ENCODE data around the gene LEKR1.
"Not testable (repeated sequence)": the region's sequence is repeated elsewhere in the genome, so short reads cannot be mapped to it uniquely, and the experiment has no call there.

Gene LEKR1

GRCh38 chr3:156902916-156903315, 76.8 kb downstream of the LEKR1 start:
- DNase-seq (ENCODE audit: low spot score) = no peak

DNA sequence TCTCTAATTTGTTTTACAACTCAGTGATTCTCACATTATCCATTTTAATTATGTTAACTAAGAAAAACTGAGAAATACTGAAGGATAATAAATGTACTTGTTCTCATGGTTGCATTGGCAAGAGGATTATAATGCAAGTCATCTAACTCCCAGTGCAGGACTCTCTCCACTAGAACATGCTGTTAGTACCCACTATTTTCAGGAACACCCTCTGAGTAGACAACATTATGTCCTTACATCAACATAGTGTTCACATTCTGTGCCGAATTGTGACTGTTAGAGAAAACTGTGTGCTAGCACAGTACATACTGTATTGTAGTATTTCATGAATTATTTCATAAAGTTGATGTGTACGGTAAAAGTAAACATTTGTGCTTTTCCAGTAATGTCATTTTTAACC, 80.1 kb downstream of the LEKR1 start:
- no peak for DNase-seq (ENCODE audit: low spot score)

DNA sequence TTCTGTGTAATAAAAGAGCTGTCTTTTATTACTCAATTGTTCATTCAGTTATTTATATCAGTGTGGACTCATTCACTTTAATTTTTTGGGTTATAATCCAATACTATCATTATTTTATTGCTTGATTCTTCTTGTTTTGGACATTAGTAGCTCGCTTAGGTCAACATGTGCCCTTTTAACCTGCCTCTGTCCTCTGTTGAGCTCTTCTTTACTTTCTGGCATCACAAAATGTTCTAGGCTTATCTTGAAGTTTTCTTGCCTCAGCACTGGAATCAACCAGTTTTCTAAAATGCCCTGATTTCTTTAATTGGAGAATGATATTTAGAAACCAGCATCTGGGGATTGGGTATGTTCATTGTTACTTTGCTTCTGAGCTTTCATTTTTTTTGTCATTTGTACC, 82.2 kb downstream of the LEKR1 start:
- no peak for DNase-seq (ENCODE audit: low spot score)

DNA sequence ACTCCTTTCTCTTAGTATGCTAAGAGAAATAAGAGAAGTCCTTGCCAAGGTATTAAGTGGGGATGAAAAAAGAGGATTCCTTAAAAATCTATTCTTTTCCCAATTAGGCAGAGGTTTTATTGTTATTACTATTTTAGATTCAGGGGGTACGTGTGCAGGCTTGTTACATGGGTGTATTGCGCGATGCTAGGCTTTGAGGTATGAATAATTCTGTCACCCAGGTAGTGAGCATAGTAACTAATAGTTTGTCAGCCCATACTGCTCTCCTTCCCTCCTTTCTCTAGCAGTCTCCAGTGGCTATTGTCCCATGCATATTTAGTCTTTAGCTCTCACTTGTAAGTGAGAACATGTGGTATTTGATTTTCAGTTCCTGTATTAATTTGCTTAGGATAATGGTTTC, 83.9 kb downstream of the LEKR1 start:
- DNase-seq (ENCODE audit: low spot score) = no peak

GRCh38 chr3:156910831-156911230, 84.7 kb downstream of the LEKR1 start:
- DNase-seq (ENCODE audit: low spot score) = not testable (repeated sequence)

DNA sequence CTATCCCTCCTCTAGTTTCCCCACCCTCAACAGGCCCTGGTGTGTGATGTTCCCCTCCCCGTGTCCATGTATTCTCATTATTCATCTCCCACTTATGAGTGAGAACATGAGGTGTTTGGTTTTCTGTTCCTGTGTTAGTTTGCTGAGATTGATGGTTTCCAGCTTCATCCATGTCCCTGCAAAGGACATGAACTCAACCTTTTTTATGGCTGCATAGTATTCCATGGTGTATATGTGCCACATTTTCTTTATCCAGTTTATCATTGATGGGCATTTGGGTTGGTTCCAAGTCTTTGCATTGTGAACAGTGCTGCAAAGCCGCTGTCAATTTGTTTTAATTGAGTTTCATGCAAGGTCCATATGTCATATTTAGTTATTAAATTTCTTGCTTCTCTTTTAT, 88.1 kb downstream of the LEKR1 start:
- DNase-seq (ENCODE audit: low spot score) = not testable (repeated sequence)

- no peak for DNase-seq (ENCODE audit: low spot score)
Observed at GRCh38 chr3:156915372-156915771, 89.2 kb downstream of the LEKR1 start.

- no peak for DNase-seq (ENCODE audit: low spot score)
Observed at GRCh38 chr3:156918746-156919145, 92.6 kb downstream of the LEKR1 start.

DNA sequence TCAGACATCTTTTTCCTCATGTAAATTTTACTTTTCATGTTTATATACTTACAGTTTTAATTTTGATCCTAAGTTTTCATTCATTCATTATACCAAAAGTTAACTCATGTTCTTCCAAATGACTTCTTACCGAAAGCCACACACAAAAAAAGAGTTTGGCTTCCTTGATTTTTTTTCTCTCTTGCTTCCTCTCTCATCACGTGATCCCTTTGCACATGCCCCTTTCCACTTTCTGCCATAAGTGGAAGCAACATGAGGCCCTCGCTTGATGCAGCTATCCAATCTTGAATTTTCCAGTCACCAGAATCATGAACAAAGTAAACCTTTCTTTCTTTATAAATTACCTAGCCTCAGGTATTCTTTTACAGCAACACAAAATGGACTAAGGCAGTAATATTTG, 93.7 kb downstream of the LEKR1 start:
- DNase-seq (ENCODE audit: low spot score) = no peak

- no peak for DNase-seq (ENCODE audit: low spot score)
Observed at GRCh38 chr3:156920399-156920798, 94.2 kb downstream of the LEKR1 start.

- no peak for DNase-seq (ENCODE audit: low spot score)
Observed at GRCh38 chr3:156923349-156923748, 97.2 kb downstream of the LEKR1 start.

DNA sequence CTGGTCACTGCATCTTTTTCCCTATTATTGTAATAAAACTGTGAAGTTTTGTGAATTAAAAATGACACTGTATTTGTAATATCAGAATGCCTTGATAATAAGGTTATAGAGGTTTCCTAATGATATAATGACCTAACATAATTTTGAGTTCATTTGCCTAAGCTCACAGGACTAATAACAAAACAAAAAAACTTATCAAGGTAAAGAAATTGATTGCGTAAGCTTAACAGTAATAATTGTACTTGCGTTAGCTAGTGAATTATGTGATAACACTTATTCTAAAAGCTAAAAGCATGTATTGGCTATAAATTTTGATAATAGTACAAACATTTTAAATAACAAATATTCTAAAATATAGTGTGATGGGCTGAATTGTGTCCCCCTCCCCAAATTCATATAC, 112.6 kb downstream of the LEKR1 start:
- DNase-seq (ENCODE audit: low spot score) = no peak

DNA sequence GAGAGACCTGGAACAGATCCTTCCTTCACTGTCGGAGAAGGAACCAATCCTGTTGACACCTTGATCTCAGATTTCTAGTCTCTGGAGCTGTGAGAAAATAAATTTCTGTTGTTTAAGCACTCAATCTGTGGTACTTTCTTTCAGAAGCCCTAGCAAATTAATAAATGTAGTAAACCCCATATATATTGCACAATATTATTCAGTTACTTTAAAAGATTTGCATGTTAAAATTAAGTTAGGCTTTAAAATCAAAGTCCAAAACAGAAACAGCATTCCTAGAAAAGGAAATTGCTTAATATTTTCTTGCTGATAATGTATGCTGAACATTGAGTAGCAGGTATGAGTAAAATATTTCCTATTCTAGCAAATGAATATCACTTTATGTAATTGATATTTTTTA, 113.2 kb downstream of the LEKR1 start:
- no peak for DNase-seq (ENCODE audit: low spot score)

DNA sequence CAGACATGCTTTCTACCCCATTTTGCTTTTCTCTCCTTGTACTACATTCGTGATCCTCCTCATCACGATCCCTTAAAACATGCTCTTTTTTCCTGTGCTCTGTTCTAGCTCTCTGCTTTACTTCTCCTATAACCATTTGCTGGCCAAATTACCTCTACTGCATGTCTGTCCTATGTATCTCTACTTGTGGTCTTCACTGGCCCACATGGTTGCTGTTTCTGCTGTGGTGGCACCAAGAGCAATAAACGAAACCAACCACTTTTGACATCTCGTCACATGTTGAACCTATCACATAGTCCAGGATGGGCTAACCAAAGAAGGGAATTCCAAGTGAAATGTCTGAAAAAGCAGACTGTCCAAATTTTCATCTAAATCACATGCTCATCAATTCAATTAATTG, 115.2 kb downstream of the LEKR1 start:
- DNase-seq (ENCODE audit: low spot score) = no peak

- no peak for DNase-seq (ENCODE audit: low spot score)
Observed at GRCh38 chr3:156948402-156949210, 122.5 kb downstream of the LEKR1 start.

GRCh38 chr3:156952011-156952410, 125.9 kb downstream of the LEKR1 start:
- no peak for DNase-seq (ENCODE audit: low spot score)

GRCh38 chr3:156957715-156958114, 131.6 kb downstream of the LEKR1 start:
- no peak for DNase-seq (ENCODE audit: low spot score)

DNA sequence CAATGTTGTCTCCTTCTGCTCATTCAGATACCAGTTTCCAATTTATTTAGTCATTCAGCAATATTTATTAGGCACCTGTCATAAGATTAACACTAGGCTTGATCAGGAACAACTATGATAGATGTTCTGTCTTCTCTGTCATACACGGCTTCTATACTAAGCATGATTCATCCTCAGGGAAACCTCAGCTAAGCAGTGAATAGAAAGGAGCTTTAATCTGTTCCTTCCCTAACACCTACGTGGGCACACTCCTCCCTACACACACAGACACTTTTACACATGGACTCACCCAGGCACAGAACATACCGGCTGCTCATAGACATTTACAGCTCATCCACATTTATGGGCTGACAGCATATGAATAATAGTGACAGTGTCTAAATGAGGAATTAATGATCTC, 136.9 kb downstream of the LEKR1 start:
- no peak for DNase-seq (ENCODE audit: low spot score)

GRCh38 chr3:156964577-156964976, 138.4 kb downstream of the LEKR1 start:
- no peak for DNase-seq (ENCODE audit: low spot score)

GRCh38 chr3:156966349-156966748, 140.2 kb downstream of the LEKR1 start:
- not testable (repeated sequence) for DNase-seq (ENCODE audit: low spot score)

DNA sequence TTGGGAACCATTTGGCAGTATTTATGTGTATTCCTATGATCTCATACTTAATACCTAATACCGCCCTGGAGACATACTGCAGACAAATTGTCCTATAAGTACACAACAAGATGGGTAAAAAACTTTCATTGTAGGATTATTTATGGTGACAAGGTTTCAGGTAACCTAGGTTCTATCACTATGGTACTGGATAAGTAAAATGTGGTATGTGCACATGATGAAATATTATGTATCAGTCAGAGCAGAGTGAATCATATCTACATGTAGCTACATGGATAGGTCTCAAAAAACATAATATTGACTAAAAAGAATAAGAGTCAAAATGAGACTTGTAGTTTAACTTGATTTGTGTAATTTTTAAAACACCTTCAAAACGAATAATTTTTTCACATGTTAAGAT, 147.8 kb downstream of the LEKR1 start:
- no peak for DNase-seq (ENCODE audit: low spot score)

DNA sequence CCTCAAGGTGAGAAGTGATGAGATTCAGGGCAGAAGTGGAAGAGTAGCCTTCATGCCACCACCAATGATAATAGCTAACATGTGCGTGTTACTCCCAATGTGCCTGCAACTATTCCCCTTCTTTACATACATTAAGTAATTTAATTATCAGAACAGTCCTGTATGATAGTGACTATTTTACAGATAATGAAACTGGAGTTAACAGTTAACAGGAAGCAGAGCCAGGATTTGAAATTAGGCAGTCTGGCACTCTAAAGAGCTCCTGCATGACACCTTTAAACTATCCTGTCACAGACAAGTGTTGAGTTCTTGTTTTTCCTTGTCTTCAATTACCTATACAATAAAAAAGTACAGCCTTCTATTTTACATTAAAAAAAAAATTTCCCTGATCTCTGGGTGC, 148.8 kb downstream of the LEKR1 start:
- DNase-seq (ENCODE audit: low spot score) = no peak

GRCh38 chr3:156975721-156976120, 149.6 kb downstream of the LEKR1 start:
- no peak for DNase-seq (ENCODE audit: low spot score)

DNA sequence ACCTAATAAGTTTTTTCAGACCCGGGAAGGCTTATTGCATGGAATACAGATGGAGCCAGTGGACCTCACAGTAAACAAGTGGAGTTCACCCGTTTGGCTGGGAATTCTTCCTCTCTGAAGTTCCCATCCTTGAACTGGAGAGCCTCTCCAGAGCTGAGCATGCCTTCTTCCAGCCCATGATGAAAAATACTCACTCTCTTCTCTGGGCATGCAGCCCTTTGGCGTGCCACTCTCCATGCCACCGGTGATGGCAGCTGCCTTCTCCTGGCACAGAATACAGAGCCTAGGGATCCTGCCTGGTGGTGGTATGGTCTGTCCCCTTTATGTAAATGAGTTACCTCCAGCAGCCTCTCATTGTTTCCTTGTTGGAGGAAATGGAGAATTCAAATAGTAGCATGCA, 150.8 kb downstream of the LEKR1 start:
- DNase-seq (ENCODE audit: low spot score) = no peak

Data from SK-N-DZ (cell line).